Stimulated activated memory B cell treated with anti-CD40 and anti-IgM and Interleukin-4, amounts not matched to agents 10 μg/mL and 1 μg/mL and 100 μg/mL, for 72 hours (primary cell): ENCODE measurements around the gene FMN1.

Source experiments
- ATAC-seq: fragments of 150-1000 bp; cut with Tn5 transposase; 2 replicates; pipeline ENCODE4 v1.10.0; 2021
- H3K27ac Mint-ChIP-seq: one replicate; pipeline ENCODE4 v1.8.0; 2022; ENCODE audit warnings: mild to moderate bottlenecking, mixed read lengths
- H3K27me3 Mint-ChIP-seq: one replicate; pipeline ENCODE4 v1.8.0; 2022; ENCODE audit warnings: mixed read lengths
- H3K36me3 Mint-ChIP-seq: one replicate; pipeline ENCODE4 v1.8.0; 2022; ENCODE audit warnings: mixed read lengths
- H3K4me1 Mint-ChIP-seq: one replicate; pipeline ENCODE4 v1.8.0; 2022; ENCODE audit warnings: mixed read lengths
- H3K4me3 Mint-ChIP-seq: one replicate; pipeline ENCODE4 v1.8.0; 2022; ENCODE audit warnings: mild to moderate bottlenecking, moderate library complexity, mixed read lengths
- H3K9me3 Mint-ChIP-seq: one replicate; pipeline ENCODE4 v1.8.0; 2022; ENCODE audit warnings: mixed read lengths

The FMN1 gene

DNA sequence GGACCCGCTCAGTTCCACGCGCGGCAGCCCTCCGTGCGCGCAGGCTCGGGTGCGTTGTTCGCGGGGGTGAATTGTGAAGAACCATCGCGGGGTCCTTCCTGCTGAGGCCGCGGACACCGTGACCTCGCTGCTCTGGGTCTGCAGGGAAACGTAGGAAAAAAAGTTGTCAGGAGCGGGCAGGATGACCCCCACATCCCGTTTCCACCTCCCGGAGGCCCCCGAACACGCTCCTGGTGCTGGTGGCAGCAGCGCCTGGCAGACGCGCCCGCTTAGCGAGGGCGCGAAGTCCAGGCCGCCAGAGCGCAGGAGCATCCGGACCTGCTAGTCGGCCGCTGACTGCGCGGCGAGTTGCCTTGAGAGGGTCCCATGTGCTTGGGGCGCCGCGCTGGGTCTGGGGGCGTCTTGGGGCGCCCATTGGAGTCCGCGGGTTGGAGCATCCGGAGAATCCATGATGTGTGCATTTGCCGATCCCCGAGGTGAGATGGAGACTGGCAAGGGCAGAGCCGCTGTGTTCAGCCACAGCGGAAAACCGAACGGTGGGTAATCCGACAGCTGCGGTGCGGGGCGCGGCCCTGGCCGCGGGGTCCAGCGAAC, 476.2 kb downstream of the FMN1 start:
- ATAC-seq, result no peak
- Mint-ChIP-seq H3K27me3 (peaks cover 70% of the 10 kb centered on the region), H3K27ac (no peak overlapping the region), H3K4me1 (peaks cover 26% of the 10 kb centered on the region), H3K4me3 (peak overlapping the region; percentile 54), H3K9me3 (no peaks in the 10 kb centered on the region), H3K36me3 (no peaks in the 10 kb centered on the region)

DNA sequence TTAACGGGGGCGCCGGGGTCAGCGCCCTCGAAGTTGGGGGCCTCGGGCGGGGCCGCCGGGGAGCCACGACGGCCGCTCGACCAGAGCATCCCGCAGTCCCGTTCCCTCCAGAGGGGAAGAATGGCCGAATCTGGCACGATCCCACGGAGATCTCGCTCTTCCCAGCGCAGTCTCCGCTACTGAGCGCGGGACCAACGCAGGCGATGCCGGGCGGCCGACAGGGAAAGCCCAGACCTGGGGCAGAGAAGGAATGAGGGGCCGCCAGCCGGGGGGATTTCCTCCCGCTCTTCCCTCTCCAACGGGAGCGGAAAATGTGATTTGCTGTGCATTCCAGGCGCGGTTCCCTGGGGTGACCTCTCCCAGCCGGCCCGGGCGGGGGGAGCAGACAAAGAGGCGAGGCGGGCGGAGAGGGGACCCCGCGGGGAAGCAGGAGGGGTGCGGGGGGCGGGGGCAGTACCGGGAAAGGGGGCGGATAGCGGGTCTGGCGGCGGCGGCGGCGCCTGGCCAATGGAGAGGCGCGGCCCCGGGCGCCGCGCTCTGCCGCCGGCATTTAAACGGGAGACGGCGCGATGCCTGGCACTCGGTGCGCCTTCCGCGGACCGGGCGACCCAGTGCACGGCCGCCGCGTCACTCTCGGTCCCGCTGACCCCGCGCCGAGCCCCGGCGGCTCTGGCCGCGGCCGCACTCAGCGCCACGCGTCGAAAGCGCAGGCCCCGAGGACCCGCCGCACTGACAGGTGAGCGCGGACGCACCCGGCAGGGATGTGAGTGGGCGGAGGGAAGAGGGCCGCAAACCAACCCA, 476.9 kb downstream of the FMN1 start, which contains the start of gene GREM1:
TSS of gene GREM1 (plus strand) at position 579 of the 801 bp plus-strand sequence. CDS start 12,687 bp downstream, outside the sequence.
- Mint-ChIP-seq H3K9me3 (no peaks in the 10 kb centered on the region), H3K4me3 (peak within 1 kb of the TSS; percentile 54), H3K4me1 (peaks cover 26% of the 10 kb centered on the region), H3K36me3 (no peaks in the 10 kb centered on the region), H3K27me3 (peaks cover 76% of the 10 kb centered on the region), H3K27ac (no peak within 1 kb of the TSS)
- ATAC-seq, result peak; percentile 22

DNA sequence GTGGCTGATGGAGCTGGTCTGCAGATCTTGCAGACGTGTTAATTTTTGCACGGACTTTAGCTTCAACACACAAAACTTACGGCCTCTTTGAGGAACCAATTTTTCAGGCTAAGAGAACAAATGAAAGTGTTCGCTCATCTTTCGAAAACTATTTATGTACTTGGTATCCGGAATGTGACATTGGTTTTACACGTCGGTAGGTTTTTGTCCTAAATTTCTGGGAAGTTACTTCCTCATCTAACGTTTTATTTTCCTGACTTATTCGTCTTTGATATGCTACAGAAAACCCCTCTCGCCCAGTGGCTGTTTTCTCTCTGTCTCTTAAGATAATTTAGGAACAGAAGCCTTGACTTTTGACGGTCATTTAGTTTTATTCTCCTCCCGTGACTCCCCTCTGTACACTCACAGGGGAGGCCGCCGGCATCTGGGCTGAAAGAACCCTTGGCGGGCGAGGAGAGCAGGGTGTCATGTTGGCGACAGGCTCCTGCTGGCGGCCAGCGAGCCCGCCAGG, 477.5 kb downstream of the FMN1 start:
- Mint-ChIP-seq H3K27ac (no peak overlapping the region), H3K4me3 (peak overlapping the region; percentile 22), H3K4me1 (peaks cover 26% of the 10 kb centered on the region), H3K9me3 (no peaks in the 10 kb centered on the region), H3K36me3 (no peaks in the 10 kb centered on the region), H3K27me3 (peaks cover 82% of the 10 kb centered on the region)
- no peak for ATAC-seq

DNA sequence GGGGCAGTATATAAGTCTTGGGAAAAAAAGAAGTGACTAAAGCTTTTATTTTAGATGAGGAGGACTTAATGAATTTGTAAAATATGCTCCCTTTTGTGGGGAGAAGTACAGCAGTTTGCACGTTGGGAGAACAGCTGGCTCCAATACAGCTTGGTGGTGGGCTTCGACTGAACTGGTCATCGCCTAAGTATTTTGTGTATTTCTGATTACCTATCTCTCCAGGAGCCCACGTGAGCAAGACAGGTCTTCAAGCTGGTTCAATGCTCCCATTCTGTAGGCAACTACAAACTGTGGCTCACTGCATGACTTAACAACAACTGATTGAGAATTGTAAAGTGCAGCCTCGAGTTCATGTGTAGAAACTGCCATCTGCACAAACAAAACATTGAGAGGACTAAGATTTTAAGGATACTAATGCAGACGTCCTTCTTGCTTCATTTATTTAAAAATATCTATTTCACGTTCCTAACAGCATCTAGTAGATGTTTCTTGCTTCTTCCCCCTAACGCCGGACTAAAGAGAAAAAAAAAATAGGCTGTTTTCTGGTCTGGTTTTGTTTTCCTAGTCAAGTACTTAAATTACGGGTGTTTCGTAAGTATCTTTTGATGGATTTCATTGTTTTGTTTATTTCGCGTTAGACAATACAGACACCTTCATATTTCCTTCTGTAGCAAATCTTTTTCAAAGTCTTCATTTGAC, 478.1 kb downstream of the FMN1 start:
- Mint-ChIP-seq H3K27ac (no peak overlapping the region), H3K27me3 (peaks cover 85% of the 10 kb centered on the region), H3K4me3 (peak overlapping the region; percentile 22), H3K9me3 (no peaks in the 10 kb centered on the region), H3K36me3 (no peaks in the 10 kb centered on the region), H3K4me1 (peaks cover 26% of the 10 kb centered on the region)
- ATAC-seq, result no peak
